Umbilical cord (tissue), 2 donors: ENCODE results near the gene DKKL1. TPM values are rescaled to one million over a fixed set of nuclear protein-coding genes. Genes with fewer than 3 reads are reported as not detected.
"Not testable (repeated sequence)": the region's sequence is repeated elsewhere in the genome, so short reads cannot be mapped to it uniquely, and the experiment has no call there.

ENCODE experiments used
- DNase-seq: peaks from one replicate; pipeline ENCODE4 v3.0.0-alpha.2; 2015; ENCODE audit warnings: low spot score
- total RNA-seq: library from RNA; depleted of rRNA; stranded (reverse); fragments of >200 nt; gene quantifications from one replicate; pipeline ENCODE4 v1.2.3, GENCODE V29; 2014; ENCODE audit warnings: low replicate concordance; ENCODE audit not compliant: insufficient read depth

DKKL1 gene
- total RNA-seq, 1 donor from 2014 or later = not detected

DNA sequence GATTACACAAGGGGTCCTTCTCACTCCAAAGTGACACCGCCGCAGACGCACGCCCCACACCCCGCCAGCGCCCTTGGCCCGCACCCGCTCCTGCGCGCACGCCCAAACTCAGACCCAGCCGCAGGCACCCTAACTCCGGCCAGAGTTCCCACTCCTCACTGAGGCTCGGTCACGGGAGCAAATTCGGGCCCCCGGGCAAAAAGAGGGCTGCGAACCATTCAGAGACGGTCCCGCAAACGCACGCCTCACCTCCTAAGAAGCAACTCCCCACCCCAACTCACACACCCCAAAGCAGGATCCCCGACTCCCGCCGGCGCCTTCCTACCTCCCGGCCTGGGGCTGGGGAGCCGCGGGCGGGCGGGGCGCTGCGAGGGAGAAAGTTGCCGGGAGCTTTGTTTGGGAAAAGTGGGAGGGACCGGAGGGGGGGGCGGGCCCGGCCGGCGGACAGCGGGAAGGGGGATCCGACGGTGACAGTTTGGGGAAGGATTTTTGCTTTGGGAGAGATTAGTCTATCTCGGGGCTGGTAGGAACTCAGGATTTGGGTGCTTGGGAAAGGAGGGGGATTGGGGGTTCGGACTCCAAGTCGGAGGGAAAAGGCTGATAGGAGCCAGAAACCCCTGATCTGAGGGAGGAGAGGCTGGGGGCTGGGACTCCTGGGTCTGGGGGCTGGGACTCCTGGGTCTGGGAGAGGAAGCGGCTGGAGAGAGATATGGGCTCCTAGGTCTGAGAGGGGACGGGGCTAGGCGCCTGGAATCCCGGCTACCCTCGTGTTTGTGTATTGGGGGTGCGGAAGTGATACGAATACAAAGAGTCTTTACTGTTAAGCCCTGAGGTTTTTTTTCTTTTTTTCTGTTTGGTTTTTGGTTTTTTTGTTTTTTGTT, 1.4 kb upstream of the DKKL1 start, which contains the start of gene TEAD2:
TEAD2 (minus strand) TSS at position 369 of the 881 bp plus-strand sequence. CDS start 2,341 bp downstream, outside the sequence.
- peak; percentile 79 for DNase-seq

DNA sequence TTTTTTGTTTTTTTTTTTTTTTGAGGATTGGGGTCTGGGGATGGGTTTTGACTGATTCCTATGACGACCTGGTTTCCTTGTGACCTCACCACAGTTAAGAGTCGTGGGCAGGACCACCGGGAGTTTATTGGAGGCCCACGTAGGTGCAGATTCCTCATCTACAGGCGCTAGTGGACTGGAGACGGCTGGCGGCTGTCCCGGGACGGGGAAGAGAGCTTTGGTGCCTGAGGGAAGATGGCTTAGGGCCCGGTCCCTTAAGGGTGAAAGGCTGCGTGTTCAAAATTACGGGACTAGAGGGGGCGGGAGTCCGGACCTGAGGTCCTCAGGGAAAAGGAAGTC, 779 bp upstream of the DKKL1 start:
- peak; percentile 66 for DNase-seq

DNA sequence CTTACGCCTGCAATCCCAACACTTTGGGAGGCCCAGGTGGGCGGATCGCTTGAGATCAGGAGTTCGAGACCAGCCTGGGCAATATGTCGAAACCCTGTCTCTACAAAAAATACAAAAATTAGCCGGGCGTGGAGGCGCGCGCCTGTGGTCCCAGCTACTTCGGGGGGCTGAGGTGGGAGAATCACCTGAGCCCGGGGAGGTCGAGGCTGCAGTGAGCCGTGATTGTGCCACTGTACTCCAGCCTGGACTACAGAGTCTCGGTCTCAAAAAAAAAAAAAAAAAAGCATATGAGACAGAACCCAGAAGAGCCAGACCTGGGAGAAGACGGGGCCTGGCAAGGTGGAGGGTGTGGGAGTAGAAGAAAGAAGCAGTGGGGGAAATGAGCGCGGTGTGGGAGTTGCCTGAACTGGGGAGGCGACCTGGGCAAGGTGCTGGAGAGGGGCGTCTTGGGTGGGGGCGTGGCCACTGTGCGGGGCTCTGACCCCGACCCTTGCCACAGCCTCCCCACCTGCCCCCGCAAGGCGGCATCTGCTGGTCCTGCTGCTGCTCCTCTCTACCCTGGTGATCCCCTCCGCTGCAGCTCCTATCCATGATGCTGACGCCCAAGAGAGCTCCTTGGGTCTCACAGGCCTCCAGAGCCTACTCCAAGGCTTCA, 533 bp downstream of the DKKL1 start:
- no peak for DNase-seq

- no peak for DNase-seq
Observed at GRCh38 chr19:49366110-49366509, 2.4 kb downstream of the DKKL1 start.

DNA sequence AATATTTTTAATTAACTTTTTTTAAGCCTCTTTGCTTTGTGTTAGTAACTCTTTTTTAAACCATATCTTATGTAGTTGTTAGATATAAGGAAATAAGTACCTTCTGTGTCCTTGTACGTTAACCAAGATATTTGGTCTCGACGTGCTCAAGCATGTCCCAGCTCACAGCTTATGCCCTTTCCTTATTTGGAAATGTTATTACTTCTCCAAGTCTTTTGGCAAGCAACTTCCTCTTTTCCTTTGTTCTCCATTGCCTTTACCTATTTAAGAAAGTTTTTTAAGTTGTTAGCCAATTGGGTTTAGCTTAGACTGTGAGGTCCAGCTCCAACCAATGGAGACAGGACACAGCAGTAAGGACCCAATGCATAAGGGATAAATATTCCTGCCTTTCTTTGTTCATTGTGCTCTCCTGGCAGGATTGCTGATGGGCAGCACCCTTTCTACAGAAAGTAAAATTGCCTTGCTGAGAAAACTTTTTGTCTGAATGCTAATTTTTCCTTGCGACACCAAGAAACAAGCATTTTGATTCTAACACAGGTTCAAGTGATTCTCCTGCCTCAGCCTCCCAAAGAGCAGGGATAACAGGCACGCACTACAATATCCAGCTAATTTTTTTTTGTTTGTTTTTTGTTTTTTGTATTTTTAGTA, 5.2 kb downstream of the DKKL1 start:
- DNase-seq = no peak

DNA sequence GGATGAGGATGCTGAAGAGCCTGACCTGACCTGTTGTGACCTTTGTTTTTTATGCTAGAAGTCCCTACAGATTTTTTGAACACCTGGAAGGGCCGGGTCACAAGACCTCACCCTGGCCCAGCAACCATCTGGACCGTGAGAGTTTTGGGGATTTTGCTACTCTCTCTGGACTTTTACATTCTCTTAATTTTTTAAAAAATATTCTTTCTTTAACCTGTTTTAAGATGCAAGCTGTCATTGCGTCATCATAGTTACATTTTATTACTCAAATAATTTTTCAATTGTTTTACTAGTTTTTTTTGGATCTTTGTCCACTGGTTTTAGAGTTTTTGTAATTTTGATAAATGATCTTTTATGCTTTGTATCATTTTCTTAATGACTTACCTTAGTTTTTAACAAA, 7.5 kb downstream of the DKKL1 start:
- DNase-seq = no peak

DNA sequence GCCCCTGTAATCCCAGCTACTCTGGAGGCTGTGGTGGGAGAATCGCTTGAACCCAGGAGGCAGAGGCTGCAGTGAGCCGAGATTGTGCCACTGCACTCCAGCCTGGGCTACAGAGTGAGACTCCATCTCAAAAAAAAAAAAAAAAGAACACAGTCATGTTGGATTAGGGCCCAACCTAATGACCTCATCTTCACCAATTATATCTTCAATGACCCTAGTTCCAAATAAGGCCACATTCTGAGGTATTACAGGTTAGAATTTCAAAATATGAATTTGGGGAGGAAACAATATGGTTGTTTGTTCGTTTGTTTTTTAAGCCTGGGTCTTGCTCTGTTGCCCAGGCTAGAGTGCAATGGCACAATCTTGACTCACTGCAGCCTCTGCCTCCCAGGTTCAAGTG, 9.5 kb downstream of the DKKL1 start:
- DNase-seq = not testable (repeated sequence)

- DNase-seq = no peak
Observed at GRCh38 chr19:49374665-49375434, 11.2 kb downstream of the DKKL1 start.

DNA sequence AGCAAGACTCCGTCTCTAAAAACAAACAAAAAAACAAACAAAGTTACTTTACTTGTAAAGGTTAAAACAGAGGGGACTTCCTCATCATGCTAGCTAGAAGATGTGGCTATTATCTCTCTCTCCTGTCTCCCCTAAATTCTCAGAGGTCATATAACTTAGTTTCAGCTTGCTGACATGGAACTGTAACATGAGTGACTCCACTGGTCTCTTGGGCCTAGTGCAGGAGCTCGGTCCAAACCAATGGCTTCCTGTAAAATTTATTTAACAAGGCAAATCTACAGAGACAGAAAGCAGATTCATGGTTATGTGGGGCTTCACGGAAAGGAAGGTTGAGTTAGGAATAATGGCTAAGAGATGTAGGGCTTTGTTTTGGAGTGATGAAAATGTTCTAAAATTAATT, 14.8 kb downstream of the DKKL1 start:
- DNase-seq = no peak

DNA sequence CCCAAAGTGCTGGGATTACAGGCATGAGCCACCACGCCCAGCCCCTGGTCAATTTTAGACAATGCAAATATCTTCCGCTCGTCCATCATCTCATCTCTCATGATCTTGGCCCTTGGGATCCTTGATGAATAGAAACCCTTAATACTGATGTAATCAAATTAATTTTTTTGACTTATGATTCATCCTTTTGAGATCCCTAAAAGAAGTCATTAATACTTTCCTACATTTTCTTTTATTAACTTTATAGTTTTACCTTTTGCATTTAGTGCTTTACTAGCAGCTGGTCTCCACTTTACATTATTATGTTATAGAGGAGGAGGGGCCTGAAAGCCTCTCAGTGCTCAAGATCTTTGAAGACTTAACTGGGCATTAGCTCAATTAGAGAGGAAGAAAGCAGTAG, 16.7 kb downstream of the DKKL1 start:
- DNase-seq = no peak

DNA sequence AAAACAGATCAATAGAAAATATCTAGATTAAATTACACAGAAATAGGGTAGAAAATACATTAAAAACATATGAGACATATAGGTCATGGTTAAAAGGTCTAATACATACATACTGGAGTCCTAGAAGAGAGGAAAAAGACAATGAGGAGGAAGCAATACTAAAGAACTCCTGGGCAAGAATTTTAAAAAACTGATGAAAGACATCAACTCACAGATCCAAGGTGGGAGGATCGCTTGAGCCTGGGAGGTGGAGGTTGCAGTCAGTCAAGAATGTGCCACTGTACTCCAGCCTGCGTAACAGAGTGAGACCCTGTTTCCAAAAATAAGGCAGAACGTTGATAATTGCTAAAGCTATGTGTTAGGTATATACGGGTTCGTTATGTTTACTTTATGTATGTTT, 19.0 kb downstream of the DKKL1 start:
- no peak for DNase-seq

DNA sequence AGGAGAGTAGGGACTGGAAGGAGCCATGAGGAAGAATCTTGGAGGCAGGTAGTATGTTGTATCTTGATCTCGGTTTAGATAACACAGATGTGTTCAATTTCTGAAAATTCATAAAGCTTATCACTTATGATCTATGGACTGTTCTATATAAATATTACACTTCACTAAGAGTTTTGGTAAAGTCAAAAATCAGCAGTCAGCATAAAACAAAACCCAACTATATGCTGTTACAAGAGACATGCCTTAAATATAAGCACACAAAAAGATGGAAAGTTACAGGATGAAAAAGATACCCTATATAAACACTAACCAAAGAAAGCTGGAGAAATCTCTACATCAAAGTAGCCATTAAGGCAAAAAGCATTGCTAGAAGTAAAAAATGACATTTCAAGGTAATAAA, 19.9 kb downstream of the DKKL1 start:
- DNase-seq = no peak

DNA sequence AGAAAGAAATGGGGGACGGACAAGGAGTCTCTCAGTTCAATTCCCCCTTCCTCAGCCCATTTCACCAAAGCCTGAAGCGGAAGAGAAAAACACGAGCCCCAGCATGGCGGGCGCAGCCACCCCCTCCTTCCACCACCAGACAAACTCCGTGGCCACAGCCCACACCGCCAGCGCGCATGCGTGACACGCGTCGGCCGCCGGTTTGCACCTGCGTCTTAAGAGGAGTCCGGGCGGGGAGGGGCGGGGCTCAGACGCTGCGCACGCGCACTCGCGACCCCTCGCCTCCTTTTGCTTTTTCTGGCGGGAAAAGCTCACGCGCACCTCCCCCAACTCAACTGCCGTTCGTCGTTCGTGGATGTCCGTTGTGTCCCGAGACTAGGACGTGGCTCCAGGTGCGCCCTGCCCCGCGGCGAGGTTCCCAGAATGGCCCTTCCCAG, 24.3 kb downstream of the DKKL1 start, which contains the start of gene KASH5:
KASH5 (plus strand) TSS at position 314 of the 437 bp plus-strand sequence. CDS start 2,635 bp downstream, outside the sequence.
- peak; percentile 50 for DNase-seq

DNA sequence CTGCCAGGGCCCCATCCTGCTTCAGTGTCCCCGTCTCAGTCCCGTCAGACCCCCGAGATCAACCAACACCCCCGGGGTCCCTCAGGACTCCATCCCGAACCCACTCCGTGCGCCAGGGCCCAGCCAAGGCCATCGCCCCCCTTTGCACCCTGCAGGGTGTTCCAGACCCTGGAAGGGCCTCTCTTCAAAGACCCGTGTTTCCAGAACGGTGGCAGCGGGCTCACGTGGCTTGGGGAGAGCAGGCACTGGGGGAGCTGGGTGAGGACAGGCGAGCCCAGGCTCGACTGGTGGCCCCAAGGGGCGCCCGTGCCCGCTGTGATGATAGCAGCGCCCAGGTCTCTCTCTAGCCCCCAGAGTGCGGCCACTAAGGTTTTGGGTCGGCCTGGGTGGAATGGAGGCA, 25.7 kb downstream of the DKKL1 start:
- no peak for DNase-seq

GRCh38 chr19:49390131-49390928, 26.7 kb downstream of the DKKL1 start:
- no peak for DNase-seq

DNA sequence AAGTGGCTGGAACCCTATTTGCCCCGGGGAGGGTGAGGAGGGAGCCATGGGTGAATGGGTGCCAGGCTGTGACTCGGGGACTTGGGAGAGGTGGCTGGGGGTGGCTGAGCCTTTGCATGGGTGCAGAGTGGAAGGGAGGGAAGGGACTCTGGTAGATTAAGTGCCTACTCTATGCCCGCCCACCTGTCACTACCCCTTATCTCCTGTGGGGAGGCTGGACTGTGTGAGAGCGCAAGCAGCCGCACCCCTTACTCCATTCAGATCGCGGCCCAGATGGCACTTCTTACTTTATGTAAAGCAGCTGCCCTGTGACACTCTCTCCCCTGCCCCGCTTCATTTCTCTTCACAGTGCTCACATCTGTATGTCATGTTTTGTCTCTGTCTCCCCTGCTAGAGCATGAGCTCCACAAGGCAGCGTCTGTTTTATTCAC, 27.3 kb downstream of the DKKL1 start:
- no peak for DNase-seq

DNA sequence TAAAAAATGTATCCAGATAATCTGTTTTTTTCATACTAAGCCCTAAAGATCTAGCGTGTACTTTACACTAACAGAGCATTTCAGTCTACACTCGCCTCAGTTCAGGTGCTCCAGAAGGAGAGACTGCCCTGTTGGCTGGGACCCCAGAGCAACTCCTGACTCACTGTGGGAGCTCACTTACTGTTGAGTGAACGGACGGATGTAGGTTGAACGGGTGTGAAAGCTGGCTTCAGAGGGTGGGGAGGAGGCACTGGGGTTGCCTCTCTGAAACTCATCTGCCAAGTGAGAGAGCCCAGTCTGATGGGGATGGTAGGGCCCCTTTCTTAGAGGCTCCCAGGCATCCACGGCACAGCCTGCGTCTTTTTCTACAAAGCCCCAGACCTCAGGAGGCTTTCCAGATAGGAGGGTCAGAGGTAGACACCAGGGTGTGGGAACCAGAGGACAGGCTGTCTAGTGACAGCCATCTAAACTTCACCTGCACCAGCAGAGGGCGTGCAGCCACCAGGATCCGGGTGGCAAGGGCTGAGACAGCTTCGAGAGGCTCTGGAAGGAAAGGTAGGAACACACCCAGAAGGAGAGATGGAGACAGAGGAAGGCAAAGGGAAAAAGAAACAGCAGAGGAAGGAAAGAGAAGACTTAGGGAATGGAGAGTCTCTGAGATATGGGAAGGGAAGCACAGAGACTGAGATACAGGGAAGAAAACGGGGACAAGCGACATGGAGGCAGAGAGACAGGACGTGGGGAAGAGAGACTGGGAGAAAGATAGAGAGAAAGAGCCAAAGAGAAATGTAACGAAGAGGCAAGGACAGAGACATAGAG, 28.1 kb downstream of the DKKL1 start:
- DNase-seq = peak; percentile 75

DNA sequence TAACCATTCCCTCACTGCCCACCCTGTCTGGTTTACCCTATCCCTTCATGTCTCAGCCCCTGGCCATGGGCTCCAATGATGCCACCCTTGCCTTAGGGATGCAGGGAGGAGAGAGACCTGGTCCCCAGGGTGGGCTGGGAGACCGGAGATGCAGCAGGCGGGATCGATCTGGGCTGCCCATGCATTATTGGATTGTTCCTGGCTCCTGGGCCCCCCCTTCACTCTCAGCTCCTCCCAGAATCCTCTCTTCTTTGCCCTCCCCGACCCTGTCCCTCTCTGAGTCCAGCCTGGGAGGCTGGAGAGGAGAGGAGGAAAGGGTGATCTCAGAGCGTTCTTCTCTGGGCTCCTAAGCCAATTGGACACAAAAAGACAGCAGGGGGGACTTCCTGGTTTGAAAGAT, 30.2 kb downstream of the DKKL1 start:
- no peak for DNase-seq

DNA sequence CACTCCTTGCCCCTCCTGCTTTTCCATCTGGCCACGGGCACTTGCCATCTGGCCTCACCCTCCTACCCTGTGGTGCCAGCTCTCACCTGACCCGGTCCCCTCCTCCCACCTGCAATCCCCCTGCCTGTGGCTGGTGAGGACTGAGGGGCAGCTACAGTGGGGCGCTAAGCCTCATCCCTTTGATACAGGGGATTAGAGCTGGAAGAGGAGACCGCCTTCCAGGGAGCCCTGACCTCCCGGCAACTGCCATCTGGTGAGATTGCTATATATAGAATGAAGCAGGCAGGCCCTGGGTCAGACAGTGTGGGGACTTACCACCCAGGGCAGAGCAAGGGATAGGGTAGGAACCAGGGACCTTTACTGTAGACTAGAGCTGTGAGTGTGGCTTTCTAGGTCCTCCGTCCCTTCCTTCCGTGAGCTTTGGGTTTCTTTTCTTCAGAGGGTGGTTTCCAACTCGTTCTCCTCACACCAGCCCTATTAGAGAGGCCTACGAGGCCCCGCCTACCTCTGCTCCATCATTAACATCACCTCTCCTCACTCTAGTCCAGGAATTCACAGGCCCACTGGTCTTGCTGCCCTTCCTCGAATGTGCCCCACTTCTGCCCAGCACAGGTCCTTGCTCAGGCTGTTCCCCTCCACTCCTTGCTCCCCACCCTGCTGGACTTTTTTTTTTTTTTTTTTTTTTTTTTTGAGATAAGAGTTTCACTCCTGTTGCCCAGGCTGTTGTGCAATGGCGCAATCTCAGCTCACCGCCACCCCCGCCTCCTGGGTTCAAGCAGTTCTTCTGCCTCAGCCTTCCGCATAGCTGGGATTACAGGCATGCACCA, 32.1 kb downstream of the DKKL1 start:
- DNase-seq = no peak
